Uterus (tissue), 4 donors: ENCODE data around the gene FOS. TPM values are rescaled to one million over a fixed set of nuclear protein-coding genes. Genes with fewer than 3 reads are reported as not detected.

Experiments
- DNase-seq, 2 donors: peaks; one replicate each; pipeline ENCODE4 v3.0.0-alpha.2; 2019 to 2020
- H3K27ac ChIP-seq, 2 donors: fragments of 200-600 bp; sonication (generic); 1 replicate in 1 of 2; 2 replicates in 1 of 2; pipeline ENCODE4 v1.5.1; 2016 to 2018
- H3K27me3 ChIP-seq, 2 donors: fragments of 200-600 bp; sonication (generic); one replicate each; pipeline ENCODE4 v1.5.1; 2018 to 2019; ENCODE audit warnings: control low read depth in 1 of 2
- H3K36me3 ChIP-seq, 2 donors: fragments of 200-600 bp; sonication (generic); one replicate each; pipeline ENCODE4 v1.5.1; 2019; ENCODE audit warnings: control low read depth in 1 of 2
- H3K4me1 ChIP-seq, 2 donors: fragments of 200-600 bp; sonication (generic); one replicate each; pipeline ENCODE4 v1.5.1; 2018 to 2019; ENCODE audit warnings: control low read depth in 1 of 2
- H3K4me3 ChIP-seq, 2 donors: fragments of 200-600 bp; sonication (generic); 1 replicate in 1 of 2; 2 replicates in 1 of 2; pipeline ENCODE4 v1.5.1; 2018 to 2019; ENCODE audit warnings: mild to moderate bottlenecking in 1 of 2
- H3K9me3 ChIP-seq, 2 donors: fragments of 200-600 bp; sonication (generic); one replicate each; pipeline ENCODE4 v1.5.1; 2019; ENCODE audit warnings: control low read depth in 1 of 2
- POLR2A ChIP-seq, 2 donors: fragments of 450-650 bp; IDR thresholded peaks; one replicate each; pipeline ENCODE4 v1.6.1; 2016; ENCODE audit warnings: antibody characterized with exemption in 2 of 2, mild to moderate bottlenecking in 1 of 2, moderate library complexity in 1 of 2
- intact Hi-C: fragments of 100-400 bp; cut with DNase I; formaldehyde crosslinking; loops from one replicate; pipeline ENCODE4 v1.15.1; 2023; ENCODE audit warnings: low total_unique reads
- total RNA-seq, 4 donors: library from RNA; depleted of rRNA in 3 of 4; stranded (reverse); fragments of >200 nt in 3 of 4; gene quantifications; one replicate each; pipeline versions ENCODE4 v1.1.0 to v1.2.4, GENCODE V29; 2014 to 2023
- TF ChIP-seq, protein P1 (sequence below), 4 experiments: fragments of 200-600 bp in 2 of 4; fragments of 450-650 bp in 2 of 4; sonication (generic) in 2 of 4; IDR thresholded peaks; one replicate each; pipeline ENCODE4 v1.5.1; 2016 to 2019; ENCODE audit warnings: antibody characterized with exemption in 4 of 4, mild to moderate bottlenecking in 2 of 4, moderate library complexity in 1 of 4
- donor health status: DM: yes; HTN: yes; CAD: no.

The FOS gene
- total RNA-seq, 4 donors from 2014 or later: 29.2 to 1,111 (median 137) TPM

GRCh38 chr14:75273272-75274049 lies 5.2 kb upstream of the FOS start:
- peaks cover 5 to 15% of the 10 kb centered on the region in 2 donors for H3K4me1 ChIP-seq
- no peak overlapping the region for H3K4me3 ChIP-seq
- DNase-seq: peak in 1 of 2 donors; percentile 42
- TF ChIP-seq, protein P1, sequence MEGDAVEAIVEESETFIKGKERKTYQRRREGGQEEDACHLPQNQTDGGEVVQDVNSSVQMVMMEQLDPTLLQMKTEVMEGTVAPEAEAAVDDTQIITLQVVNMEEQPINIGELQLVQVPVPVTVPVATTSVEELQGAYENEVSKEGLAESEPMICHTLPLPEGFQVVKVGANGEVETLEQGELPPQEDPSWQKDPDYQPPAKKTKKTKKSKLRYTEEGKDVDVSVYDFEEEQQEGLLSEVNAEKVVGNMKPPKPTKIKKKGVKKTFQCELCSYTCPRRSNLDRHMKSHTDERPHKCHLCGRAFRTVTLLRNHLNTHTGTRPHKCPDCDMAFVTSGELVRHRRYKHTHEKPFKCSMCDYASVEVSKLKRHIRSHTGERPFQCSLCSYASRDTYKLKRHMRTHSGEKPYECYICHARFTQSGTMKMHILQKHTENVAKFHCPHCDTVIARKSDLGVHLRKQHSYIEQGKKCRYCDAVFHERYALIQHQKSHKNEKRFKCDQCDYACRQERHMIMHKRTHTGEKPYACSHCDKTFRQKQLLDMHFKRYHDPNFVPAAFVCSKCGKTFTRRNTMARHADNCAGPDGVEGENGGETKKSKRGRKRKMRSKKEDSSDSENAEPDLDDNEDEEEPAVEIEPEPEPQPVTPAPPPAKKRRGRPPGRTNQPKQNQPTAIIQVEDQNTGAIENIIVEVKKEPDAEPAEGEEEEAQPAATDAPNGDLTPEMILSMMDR (IDR thresholded peaks at IDR 0.05): no peak
- no peak for TF ChIP-seq POLR2A (IDR thresholded peaks at IDR 0.05)
- H3K9me3 ChIP-seq: no peaks in the 10 kb centered on the region
- H3K27me3 ChIP-seq: no peaks in the 10 kb centered on the region
- peak overlapping the region; percentile 20 to 26 for H3K27ac ChIP-seq
- intact Hi-C loops: no loop called here
- no peaks in the 10 kb centered on the region for H3K36me3 ChIP-seq

DNA sequence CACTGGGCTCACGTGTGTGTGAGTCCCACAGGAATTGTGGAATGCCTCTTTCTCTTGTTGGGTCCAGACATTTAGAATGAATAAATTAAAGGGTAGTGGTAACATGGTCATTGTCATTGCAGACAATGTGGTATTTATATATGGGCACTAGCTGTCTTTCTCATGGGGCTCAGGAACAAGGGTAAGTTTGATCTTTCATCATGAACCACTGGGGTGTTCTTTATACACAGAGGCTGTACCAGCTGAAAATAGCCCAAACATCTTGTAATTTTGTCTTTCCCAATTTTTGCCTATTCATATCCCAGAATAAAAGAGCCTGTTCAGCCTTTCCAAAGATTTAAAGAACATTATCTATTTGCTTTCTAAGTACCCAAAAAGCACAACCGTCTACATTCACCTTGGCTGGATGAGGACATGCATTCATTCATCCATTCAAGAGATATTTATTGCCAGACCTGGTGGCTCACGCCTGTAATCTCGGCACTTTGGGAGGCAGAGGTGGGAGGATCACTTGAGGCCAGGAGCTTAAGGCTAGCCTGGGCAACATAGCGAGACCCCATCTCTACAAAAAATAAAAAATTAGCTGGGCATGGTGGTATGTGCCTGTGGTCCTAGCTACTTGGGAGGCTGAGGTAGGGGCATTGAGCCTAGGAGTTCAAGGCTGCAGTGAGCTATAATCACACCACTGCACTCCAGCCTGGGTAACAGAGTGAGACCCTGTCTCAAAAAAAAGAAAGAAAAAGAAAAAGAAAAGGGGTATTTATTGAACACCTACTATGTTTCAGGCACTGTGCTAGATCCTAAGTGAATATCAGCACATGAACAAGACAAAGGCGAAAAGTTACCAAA lies 4.4 kb upstream of the FOS start:
- peak overlapping the region; percentile 20 to 26 for H3K27ac ChIP-seq
- H3K4me3 ChIP-seq: no peak overlapping the region
- no peak for TF ChIP-seq POLR2A (IDR thresholded peaks at IDR 0.05)
- TF ChIP-seq, protein P1 (IDR thresholded peaks at IDR 0.05): no peak
- H3K27me3 ChIP-seq: no peaks in the 10 kb centered on the region
- DNase-seq: no peak
- intact Hi-C loops: no loop called here
- H3K4me1 ChIP-seq: peaks cover 5 to 15% of the 10 kb centered on the region in 2 donors
- no peaks in the 10 kb centered on the region for H3K9me3 ChIP-seq
- H3K36me3 ChIP-seq: no peaks in the 10 kb centered on the region

- intact Hi-C loops: no loop called here
- Histone ChIP-seq H3K27ac (peak overlapping the region; percentile 98 to 99), H3K4me1 (peaks cover 5 to 15% of the 10 kb centered on the region in 2 donors), H3K27me3 (no peaks in the 10 kb centered on the region), H3K4me3 (no peak overlapping the region), H3K9me3 (no peaks in the 10 kb centered on the region), H3K36me3 (no peaks in the 10 kb centered on the region)
- DNase-seq: no peak
- TF ChIP-seq, protein P1 (IDR thresholded peaks at IDR 0.05): no peak
- no peak for TF ChIP-seq POLR2A (IDR thresholded peaks at IDR 0.05)
Measured at GRCh38 chr14:75274899-75275569, 3.6 kb upstream of the FOS start.

DNA sequence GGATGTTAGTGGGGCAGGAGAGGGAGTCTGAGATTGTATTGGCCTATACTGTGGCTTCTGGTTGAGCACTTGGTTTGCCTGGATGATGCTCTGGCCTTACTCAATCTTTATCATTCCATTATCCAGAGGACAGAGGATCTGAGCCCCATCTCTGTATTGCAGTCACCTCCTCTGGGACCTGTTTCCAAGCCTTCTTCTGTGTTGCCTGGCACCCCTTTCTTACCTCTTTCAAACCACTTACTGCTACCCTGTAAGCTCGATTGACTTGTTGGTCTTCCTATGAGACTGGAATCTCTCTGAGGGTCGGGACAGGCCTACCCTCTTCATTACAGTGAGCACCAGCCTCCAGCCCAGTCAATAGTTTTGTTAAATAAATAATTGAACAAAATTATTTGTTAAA lies 3.0 kb upstream of the FOS start:
- Histone ChIP-seq H3K36me3 (no peaks in the 10 kb centered on the region), H3K4me3 (no peak overlapping the region), H3K4me1 (peaks cover 5 to 15% of the 10 kb centered on the region in 2 donors), H3K9me3 (no peaks in the 10 kb centered on the region), H3K27ac (peak overlapping the region; percentile 98 to 99), H3K27me3 (no peaks in the 10 kb centered on the region)
- intact Hi-C loops: no loop called here
- TF ChIP-seq, protein P1 (IDR thresholded peaks at IDR 0.05): no peak
- TF ChIP-seq POLR2A (IDR thresholded peaks at IDR 0.05): no peak
- no peak for DNase-seq
